NCI-H69 (cell line): ENCODE data around the gene MYDGF.
A peak's percentile ranks its signal among the peaks of the same experiment; 100 is the strongest.

Experiments used
- DNase-seq: peaks from one replicate; lab custom pipeline; 2025; lab: John Stamatoyannopoulos, UW

The MYDGF gene

GRCh38 chr19:4640247-4641000, 29.7 kb downstream of the MYDGF start:
- peak; percentile 89 for DNase-seq

GRCh38 chr19:4639531-4640246, 30.5 kb downstream of the MYDGF start:
- DNase-seq: peak; percentile 70

- DNase-seq: peak; percentile 99
Measured at GRCh38 chr19:4638828-4639530, 31.2 kb downstream of the MYDGF start, which contains the start of gene TNFAIP8L1. TNFAIP8L1 (plus strand) TSS chr19:4639516; CDS start chr19:4651870, 12,354 bp downstream.

GRCh38 chr19:4638317-4638716, 31.8 kb downstream of the MYDGF start:
- no peak for DNase-seq

GRCh38 chr19:4636761-4637160, 33.4 kb downstream of the MYDGF start:
- no peak for DNase-seq

- DNase-seq: peak; percentile 73
Measured at GRCh38 chr19:4636151-4636717, 33.9 kb downstream of the MYDGF start.

- peak; percentile 56 for DNase-seq
Measured at GRCh38 chr19:4635754-4636116, 34.4 kb downstream of the MYDGF start.

- peak; percentile 94 for DNase-seq
Measured at GRCh38 chr19:4633140-4633967, 36.8 kb downstream of the MYDGF start.

- peak; percentile 68 for DNase-seq
Measured at GRCh38 chr19:4624733-4625362, 45.3 kb downstream of the MYDGF start.

GRCh38 chr19:4624301-4624700, 45.8 kb downstream of the MYDGF start:
- DNase-seq: peak; percentile 66

- DNase-seq: peak; percentile 17
Measured at GRCh38 chr19:4622695-4623421, 47.3 kb downstream of the MYDGF start.

- no peak for DNase-seq
Measured at GRCh38 chr19:4620675-4621074, 49.5 kb downstream of the MYDGF start.

GRCh38 chr19:4619668-4620294, 50.4 kb downstream of the MYDGF start:
- DNase-seq: no peak

- no peak for DNase-seq
Measured at GRCh38 chr19:4618019-4618418, 52.1 kb downstream of the MYDGF start.

- no peak for DNase-seq
Measured at GRCh38 chr19:4613254-4613751, 56.8 kb downstream of the MYDGF start.

GRCh38 chr19:4609878-4610511, 60.1 kb downstream of the MYDGF start:
- peak; percentile 70 for DNase-seq
